HepG2 (cell line): ENCODE measurements around the gene TRIM34. TPM values are rescaled to one million over a fixed set of nuclear protein-coding genes. Genes with fewer than 3 reads are reported as not detected.

Experiments used
- ATAC-seq: fragments of 200-7000 bp; cut with Tn5 transposase; 3 replicates; pipeline ENCODE4 v1.9.1; 2020; ENCODE audit warnings: mild to moderate bottlenecking, moderate library complexity
- BruUV-seq: library from RNA; stranded (reverse); fragments of 400-500 nt; replicated peaks from 2 replicates; lab custom pipeline; 2021; lab: Mats Ljungman, UMichigan
- CTCF ChIA-PET: fragments of 300-600 bp; formaldehyde crosslinking; extraction: SDS; loops from one replicate; lab custom pipeline; 2021; ENCODE audit warnings: low total read pairs, inconsistent platforms, low intra/inter-chr PET ratio; lab: Yijun Ruan, JAX
- POLR2A ChIA-PET: fragments of 350-600 bp; sonication (Branson Sonifier 250); formaldehyde crosslinking; loops from one replicate; lab custom pipeline; 2020; ENCODE audit warnings: antibody characterized with exemption, inconsistent platforms; lab: Yijun Ruan, JAX
- DNase-seq: peaks from one replicate; pipeline ENCODE4 v3.0.0-alpha.2; 2015; ENCODE audit warnings: low spot score
- FAIRE-seq: peaks from 3 replicates; lab custom pipeline; 2011; peaks lifted over from hg19 to GRCh38; lab: Jason Lieb, UNC
- H2AFZ ChIP-seq: one replicate; pipeline ENCODE4 v1.6.1; 2011; ENCODE audit warnings: low read length, inconsistent platforms
- H3K27ac ChIP-seq: fragments of 300-600 bp; 3 replicates; pipeline ENCODE4 v1.8.0; 2011; ENCODE audit warnings: mixed run types, mild to moderate bottlenecking, mixed read lengths, low read length, inconsistent platforms; ENCODE audit not compliant: insufficient read depth; ENCODE audit errors: extremely low read length
- H3K27me3 ChIP-seq, 2 experiments: fragments of 200-600 bp in 1 of 2; 2 replicates in 1 of 2; 3 replicates in 1 of 2; pipeline versions ENCODE4 v1.6.0 to v1.8.0; 2011; ENCODE audit warnings: low read length in 2 of 2, mild to moderate bottlenecking in 2 of 2, moderate library complexity in 2 of 2, inconsistent platforms in 1 of 2; ENCODE audit not compliant: insufficient read depth in 2 of 2, control insufficient read depth in 1 of 2
- H3K36me3 ChIP-seq, 2 experiments: fragments of 200-600 bp in 1 of 2; replicated peaks in 1 of 2; 2 replicates in 1 of 2; 3 replicates in 1 of 2; pipeline versions ENCODE4 v1.5.1 to v1.8.0; 2011; ENCODE audit warnings: low read length in 2 of 2, inconsistent platforms in 1 of 2; ENCODE audit not compliant: insufficient read depth in 2 of 2, control insufficient read depth in 1 of 2
- H3K4me1 ChIP-seq: 2 replicates; pipeline ENCODE4 v1.5.1; 2012; ENCODE audit warnings: low read length, inconsistent platforms; ENCODE audit not compliant: insufficient read depth
- H3K4me2 ChIP-seq: 2 replicates; pipeline ENCODE4 v1.6.0; 2011; ENCODE audit warnings: low read depth, low read length, inconsistent platforms
- H3K4me3 ChIP-seq, 3 experiments: fragments of 200-600 bp in 1 of 3; sonication (generic), shearing (Covaris generic) in 1 of 3; replicated peaks in 1 of 3; 2 replicates each; pipeline ENCODE4 v1.5.1; 2011 to 2016; ENCODE audit warnings: low read length in 3 of 3, inconsistent platforms in 2 of 3, low read depth in 2 of 3, mild to moderate bottlenecking in 2 of 3, control low read depth in 1 of 3, mixed read lengths in 1 of 3; ENCODE audit not compliant: insufficient read depth in 1 of 3
- H3K79me2 ChIP-seq: one replicate; pipeline ENCODE4 v1.6.1; 2011; ENCODE audit warnings: low read length, inconsistent platforms; ENCODE audit not compliant: insufficient read depth
- H3K9ac ChIP-seq: 2 replicates; pipeline ENCODE4 v1.6.0; 2011; ENCODE audit warnings: mild to moderate bottlenecking, low read depth, low read length, inconsistent platforms; ENCODE audit not compliant: insufficient read depth
- H3K9me3 ChIP-seq: 2 replicates; pipeline ENCODE4 v1.5.1; 2012; ENCODE audit warnings: mild to moderate bottlenecking, low read length
- H4K20me1 ChIP-seq: 2 replicates; pipeline ENCODE4 v1.6.0; 2011; ENCODE audit warnings: inconsistent platforms, mild to moderate bottlenecking, low read length, moderate library complexity; ENCODE audit not compliant: insufficient read depth
- FOXP1 ChIP-seq, 2 experiments: fragments of 450-650 bp in 1 of 2; IDR thresholded peaks; 2 replicates each; pipeline ENCODE4 v1.6.1; 2017 to 2018; ENCODE audit warnings: antibody characterized with exemption in 1 of 2
- HES4 ChIP-seq: sonication (generic); formaldehyde crosslinking; IDR thresholded peaks from 2 replicates; pipeline ENCODE4 v1.9.0; 2021; ENCODE audit warnings: mild to moderate bottlenecking, missing genetic modification reagents, borderline replicate concordance
- HMG20B ChIP-seq: conservative IDR thresholded peaks from 2 replicates; pipeline ENCODE4 v1.6.1; 2016; ENCODE audit warnings: missing genetic modification reagents, missing compliant biosample characterization
- NFE2L2 ChIP-seq: fragments of 150-350 bp; IDR thresholded peaks from 2 replicates; pipeline ENCODE4 v1.6.1; 2014; ENCODE audit warnings: low read length
- RBFOX2 ChIP-seq: fragments of 200-400 bp; formaldehyde crosslinking; IDR thresholded peaks from 2 replicates; pipeline ENCODE4 v1.6.1; 2017; ENCODE audit warnings: low read depth, mild to moderate bottlenecking, low read length
- SIX1 ChIP-seq: sonication (generic); formaldehyde crosslinking; IDR thresholded peaks from 2 replicates; pipeline ENCODE4 v1.4.0; 2020; ENCODE audit warnings: missing genetic modification reagents, borderline replicate concordance
- ZC3H13 ChIP-seq: sonication (generic); formaldehyde crosslinking; IDR thresholded peaks from 2 replicates; pipeline ENCODE4 v1.8.1; 2023; ENCODE audit warnings: mild to moderate bottlenecking, missing genetic modification reagents, moderate library complexity
- ZNF251 ChIP-seq: sonication (generic); formaldehyde crosslinking; IDR thresholded peaks from 2 replicates; pipeline ENCODE4 v1.9.0; 2021; ENCODE audit warnings: mild to moderate bottlenecking, missing genetic modification reagents
- ZNF678 ChIP-seq: sonication (generic); formaldehyde crosslinking; IDR thresholded peaks from 2 replicates; pipeline ENCODE4 v1.4.0; 2020; ENCODE audit warnings: mild to moderate bottlenecking, missing genetic modification reagents
- ZNF709 ChIP-seq: sonication (generic); formaldehyde crosslinking; IDR thresholded peaks from 2 replicates; pipeline ENCODE4 v1.5.0; 2020; ENCODE audit warnings: mild to moderate bottlenecking, missing genetic modification reagents
- ZNF766 ChIP-seq: sonication (generic); formaldehyde crosslinking; IDR thresholded peaks from 2 replicates; pipeline ENCODE4 v1.5.0; 2020; ENCODE audit warnings: missing genetic modification reagents, borderline replicate concordance
- WGBS: methylation state at CpG from one replicate; pipeline ENCODE4 v1.1.6; 2017; ENCODE audit warnings: low lambda C conversion rate; 5-methylcytosine and 5-hydroxymethylcytosine counted together
- in situ Hi-C: cut with HindIII; loops from 2 replicates; pipeline ENCODE4 v1.10.0; 2017; ENCODE audit warnings: low pct_unique_long_range_greater_than_20kb; ENCODE audit not compliant: extremely low pct_ligation_motif_present
- intact Hi-C: fragments of 100-400 bp; cut with micrococcal nuclease; formaldehyde crosslinking; loops from one replicate; pipeline ENCODE4 v1.10.0; 2022; ENCODE audit not compliant: unreplicated experiment
- polyA plus RNA-seq, 8 experiments: library from polyadenylated mRNA; depleted of rRNA in 3 of 8; stranded (reverse) in 7 of 8; unstranded in 1 of 8; fragments of >200 nt; fragmentation: Illumina TruSeq in 4 of 8; extraction: Trizol in 4 of 8; gene quantifications; 2 replicates each; pipeline versions ENCODE4 v1.2.1 to v1.2.3, GENCODE V29; 2011 to 2016; ENCODE audit warnings: low read depth in 4 of 8, missing spikeins in 1 of 8, mixed read lengths in 1 of 8; ENCODE audit not compliant: insufficient read depth in 1 of 8
- total RNA-seq, 5 experiments: library from RNA; depleted of rRNA; stranded (reverse); fragments of >200 nt; fragmentation: Illumina TruSeq; extraction: Trizol; gene quantifications; 2 replicates each; pipeline ENCODE4 v1.2.3, GENCODE V29; 2016; ENCODE audit warnings: low read depth in 1 of 5
- TF ChIP-seq, protein P1 (sequence below): sonication (generic); formaldehyde crosslinking; IDR thresholded peaks from 2 replicates; pipeline ENCODE4 v1.4.0; 2020; ENCODE audit warnings: missing genetic modification reagents, borderline replicate concordance

TRIM34 gene
- total and polyA plus RNA-seq, 2 of the 13 experiments (the other 11 are each of a cell fraction or from before 2014, with no cell fraction given): 0.13 to 0.42 TPM

DNA sequence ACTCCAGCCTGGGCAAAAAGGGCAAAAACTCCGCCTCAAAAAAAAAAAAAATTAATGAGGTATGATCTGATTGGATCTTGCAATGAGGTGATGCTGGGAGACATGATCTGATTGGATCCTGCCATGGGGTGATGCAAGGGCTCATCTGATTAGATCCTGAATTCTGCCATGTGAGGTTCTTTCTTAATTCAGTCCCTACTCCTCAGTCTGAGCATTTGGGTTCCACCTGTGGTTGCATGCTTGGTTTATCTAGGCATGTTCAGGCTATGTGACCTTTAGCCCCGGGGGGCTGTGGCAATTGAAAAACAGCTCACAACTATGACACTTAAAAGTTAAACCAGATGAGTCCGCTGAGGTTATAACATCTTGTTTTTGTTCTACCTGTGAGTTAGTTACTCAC is 33.2 kb upstream of the TRIM34 start:
- Histone ChIP-seq H3K27ac (no peak overlapping the region), H4K20me1 (no peaks in the 10 kb centered on the region), H3K4me2 (no peak overlapping the region), H3K36me3 (no peaks in the 10 kb centered on the region)
- in situ Hi-C loops: no loop called here
- no peak for DNase-seq
- TF ChIP-seq HMG20B (no peak), SIX1 (CRISPR knock-in tag) (no peak), ZC3H13 (CRISPR knock-in tag) (no peak), RBFOX2 (no peak), ZNF678 (no peak), ZNF766 (CRISPR knock-in tag) (no peak), ZNF251 (CRISPR knock-in tag) (no peak), ZNF709 (CRISPR knock-in tag) (no peak), NFE2L2 (no peak), HES4 (CRISPR knock-in tag) (no peak), FOXP1 (IDR thresholded peaks at IDR 0.05) (no peak), FOXP1 (CRISPR knock-in tag; IDR thresholded peaks at IDR 0.05) (no peak)
- TF ChIP-seq, protein P1, sequence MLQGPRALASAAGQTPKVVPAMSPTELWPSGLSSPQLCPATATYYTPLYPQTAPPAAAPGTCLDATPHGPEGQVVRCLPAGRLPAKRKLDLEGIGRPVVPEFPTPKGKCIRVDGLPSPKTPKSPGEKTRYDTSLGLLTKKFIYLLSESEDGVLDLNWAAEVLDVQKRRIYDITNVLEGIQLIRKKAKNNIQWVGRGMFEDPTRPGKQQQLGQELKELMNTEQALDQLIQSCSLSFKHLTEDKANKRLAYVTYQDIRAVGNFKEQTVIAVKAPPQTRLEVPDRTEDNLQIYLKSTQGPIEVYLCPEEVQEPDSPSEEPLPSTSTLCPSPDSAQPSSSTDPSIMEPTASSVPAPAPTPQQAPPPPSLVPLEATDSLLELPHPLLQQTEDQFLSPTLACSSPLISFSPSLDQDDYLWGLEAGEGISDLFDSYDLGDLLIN (CRISPR knock-in tag): no peak
- TF ChIP-seq, all 625 proteins: peak for 0
- 21% methylated on average over 3 of the region's 3 CpGs for WGBS
- intact Hi-C loops: no loop called here
- Histone ChIP-seq H3K9ac (no peak overlapping the region), H3K27me3 (no peaks in the 10 kb centered on the region), H3K79me2 (no peaks in the 10 kb centered on the region), H3K4me3 (no peak overlapping the region), H3K4me1 (no peaks in the 10 kb centered on the region), H2AFZ (no peak overlapping the region), H3K9me3 (no peaks in the 10 kb centered on the region)
- ChIA-PET CTCF (no interaction called here), POLR2A (no interaction called here)
- BruUV-seq: no TSS peak
- no peak for FAIRE-seq
- ATAC-seq: no peak
